ENCODE results near the gene ZNF423. TPM values are rescaled to one million over a fixed set of nuclear protein-coding genes. Genes with fewer than 3 reads are reported as not detected.
"Not testable (repeated sequence)": the region's sequence is repeated elsewhere in the genome, so short reads cannot be mapped to it uniquely, and the experiment has no call there.

ZNF423 gene
- total RNA-seq, 1 donor from 2014 or later = 10.6 TPM

DNA sequence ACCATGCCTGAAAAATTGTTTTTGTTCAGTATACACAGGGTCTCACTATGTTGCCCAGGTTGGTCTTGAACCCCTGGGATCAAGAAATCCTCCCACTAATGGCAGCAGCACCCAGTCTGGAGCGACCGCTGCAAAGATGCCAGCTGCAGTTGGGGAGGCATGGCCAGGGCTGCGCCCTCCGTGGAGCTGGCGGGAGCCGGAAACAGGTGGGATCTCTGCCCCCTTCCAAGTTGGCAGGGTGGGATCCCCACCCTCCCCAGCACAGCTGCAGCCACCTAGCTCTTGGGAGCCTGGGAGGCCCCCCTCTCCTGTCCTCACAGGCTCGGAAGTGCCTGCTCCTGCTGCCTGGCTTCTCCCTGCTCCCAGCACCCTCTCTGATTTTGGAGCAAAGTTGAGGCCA is 176.8 kb downstream of the ZNF423 start:
- no peak overlapping the region for H3K4me3 Mint-ChIP-seq (ENCODE audit: unreplicated experiment)
- H3K27ac ChIP-seq (ENCODE audit: low read depth, low read length) = no peak overlapping the region
- H3K36me3 ChIP-seq (ENCODE audit: insufficient read depth, low read length) = no peaks in the 10 kb centered on the region
- H3K27ac Mint-ChIP-seq (ENCODE audit: unreplicated experiment) = no peak overlapping the region
- DNase-seq (ENCODE audit: low read depth) (no peak), FAIRE-seq (no peak)
- H3K9me3 ChIP-seq (ENCODE audit: insufficient read depth, low read depth, low read length) = no peaks in the 10 kb centered on the region
- peaks cover 2% of the 10 kb centered on the region for H3K36me3 Mint-ChIP-seq (ENCODE audit: low read depth, unreplicated experiment)
- no peaks in the 10 kb centered on the region for H3K79me2 ChIP-seq (ENCODE audit: insufficient read depth, low read length)
- no peak overlapping the region for H2AFZ ChIP-seq (ENCODE audit: low read depth, low read length)
- H3K4me3 ChIP-seq (ENCODE audit: insufficient read depth, low read depth, low read length) = no peak overlapping the region
- no peaks in the 10 kb centered on the region for H3K27me3 ChIP-seq (ENCODE audit: insufficient read depth, low read length)
- no peak overlapping the region for H3K4me2 ChIP-seq (ENCODE audit: low read length)
- no peaks in the 10 kb centered on the region for H4K20me1 ChIP-seq (ENCODE audit: insufficient read depth, low read length)
- H3K4me1 ChIP-seq (ENCODE audit: insufficient read depth, low read length) = no peaks in the 10 kb centered on the region
- peaks cover 7% of the 10 kb centered on the region for H3K9me3 Mint-ChIP-seq (ENCODE audit: unreplicated experiment)
- no peaks in the 10 kb centered on the region for H3K27me3 Mint-ChIP-seq (ENCODE audit: low read depth, unreplicated experiment)
- TF ChIP-seq, protein P1, sequence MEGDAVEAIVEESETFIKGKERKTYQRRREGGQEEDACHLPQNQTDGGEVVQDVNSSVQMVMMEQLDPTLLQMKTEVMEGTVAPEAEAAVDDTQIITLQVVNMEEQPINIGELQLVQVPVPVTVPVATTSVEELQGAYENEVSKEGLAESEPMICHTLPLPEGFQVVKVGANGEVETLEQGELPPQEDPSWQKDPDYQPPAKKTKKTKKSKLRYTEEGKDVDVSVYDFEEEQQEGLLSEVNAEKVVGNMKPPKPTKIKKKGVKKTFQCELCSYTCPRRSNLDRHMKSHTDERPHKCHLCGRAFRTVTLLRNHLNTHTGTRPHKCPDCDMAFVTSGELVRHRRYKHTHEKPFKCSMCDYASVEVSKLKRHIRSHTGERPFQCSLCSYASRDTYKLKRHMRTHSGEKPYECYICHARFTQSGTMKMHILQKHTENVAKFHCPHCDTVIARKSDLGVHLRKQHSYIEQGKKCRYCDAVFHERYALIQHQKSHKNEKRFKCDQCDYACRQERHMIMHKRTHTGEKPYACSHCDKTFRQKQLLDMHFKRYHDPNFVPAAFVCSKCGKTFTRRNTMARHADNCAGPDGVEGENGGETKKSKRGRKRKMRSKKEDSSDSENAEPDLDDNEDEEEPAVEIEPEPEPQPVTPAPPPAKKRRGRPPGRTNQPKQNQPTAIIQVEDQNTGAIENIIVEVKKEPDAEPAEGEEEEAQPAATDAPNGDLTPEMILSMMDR (IDR thresholded peaks at IDR 0.05; ENCODE audit: insufficient read depth, low read depth, low read length) = no peak
- TF ChIP-seq EZH2 (IDR thresholded peaks at IDR 0.05; ENCODE audit: insufficient read depth, low read length) = no peak
- H3K4me1 Mint-ChIP-seq (ENCODE audit: low read depth, unreplicated experiment) = no peaks in the 10 kb centered on the region
- no peak overlapping the region for H3K9ac ChIP-seq (ENCODE audit: low read length)

DNA sequence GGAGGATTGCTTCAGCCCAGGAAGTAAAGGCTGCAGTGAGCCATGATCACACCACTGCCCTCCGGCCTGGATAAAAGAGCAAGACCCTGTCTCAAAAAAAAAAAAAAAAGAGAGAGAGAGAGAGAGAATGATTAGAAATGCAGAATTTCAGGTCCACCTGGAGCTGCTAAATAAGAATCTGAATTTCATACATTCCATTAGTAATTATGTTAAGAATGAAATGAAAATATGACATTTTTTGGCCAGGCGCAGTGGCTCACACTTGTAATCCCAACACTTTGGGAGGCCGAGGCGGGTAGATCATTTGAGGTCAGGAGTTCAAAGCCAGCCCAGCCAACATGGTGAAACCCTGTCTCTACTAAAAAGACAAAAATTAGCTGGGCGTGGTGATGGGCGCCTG is 178.3 kb downstream of the ZNF423 start:
- DNase-seq (ENCODE audit: low read depth) = not testable (repeated sequence)

DNA sequence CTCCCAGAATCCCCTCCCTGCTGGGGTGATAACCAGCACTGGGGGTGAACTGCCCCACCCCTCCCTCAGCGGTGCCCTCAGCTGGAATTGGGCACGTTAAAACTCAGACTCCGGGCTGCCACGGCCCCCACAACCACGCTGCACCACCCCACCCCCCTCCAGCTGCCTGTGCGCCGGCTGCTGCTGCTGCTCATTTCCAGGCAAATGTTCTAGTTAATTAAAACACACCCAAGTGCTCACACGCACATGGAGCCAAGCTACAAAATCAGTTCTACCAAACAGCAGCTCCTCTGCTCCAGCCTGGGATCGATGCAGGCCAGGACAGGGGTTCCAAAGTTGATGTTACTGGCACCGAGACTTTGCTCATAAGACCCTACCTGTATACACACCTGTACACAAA is 180.5 kb downstream of the ZNF423 start:
- H3K27ac Mint-ChIP-seq (ENCODE audit: unreplicated experiment) = no peak overlapping the region
- Histone ChIP-seq H4K20me1 (ENCODE audit: insufficient read depth, low read length) (no peaks in the 10 kb centered on the region), H3K4me1 (ENCODE audit: insufficient read depth, low read length) (no peaks in the 10 kb centered on the region), H3K27ac (ENCODE audit: low read depth, low read length) (no peak overlapping the region), H3K79me2 (ENCODE audit: insufficient read depth, low read length) (no peaks in the 10 kb centered on the region), H2AFZ (ENCODE audit: low read depth, low read length) (no peak overlapping the region), H3K9me3 (ENCODE audit: insufficient read depth, low read depth, low read length) (no peaks in the 10 kb centered on the region), H3K36me3 (ENCODE audit: insufficient read depth, low read length) (no peaks in the 10 kb centered on the region), H3K4me2 (ENCODE audit: low read length) (no peak overlapping the region), H3K27me3 (ENCODE audit: insufficient read depth, low read length) (no peaks in the 10 kb centered on the region), H3K9ac (ENCODE audit: low read length) (no peak overlapping the region), H3K4me3 (ENCODE audit: insufficient read depth, low read depth, low read length) (no peak overlapping the region)
- H3K36me3 Mint-ChIP-seq (ENCODE audit: low read depth, unreplicated experiment) = peaks cover 2% of the 10 kb centered on the region
- no peak overlapping the region for H3K4me3 Mint-ChIP-seq (ENCODE audit: unreplicated experiment)
- FAIRE-seq = no peak
- no peaks in the 10 kb centered on the region for H3K4me1 Mint-ChIP-seq (ENCODE audit: low read depth, unreplicated experiment)
- peaks cover 5% of the 10 kb centered on the region for H3K9me3 Mint-ChIP-seq (ENCODE audit: unreplicated experiment)
- TF ChIP-seq EZH2 (IDR thresholded peaks at IDR 0.05; ENCODE audit: insufficient read depth, low read length) = no peak
- TF ChIP-seq, protein P1 (IDR thresholded peaks at IDR 0.05; ENCODE audit: insufficient read depth, low read depth, low read length) = no peak
- no peaks in the 10 kb centered on the region for H3K27me3 Mint-ChIP-seq (ENCODE audit: low read depth, unreplicated experiment)
- DNase-seq (ENCODE audit: low read depth) = no peak

More for the DNA sequence above, 178.3 kb downstream of the ZNF423 start:
- H3K9me3 ChIP-seq (ENCODE audit: insufficient read depth, low read depth, low read length); H3K4me3 ChIP-seq (ENCODE audit: insufficient read depth, low read depth, low read length); H2AFZ ChIP-seq (ENCODE audit: low read depth, low read length); H3K9ac ChIP-seq (ENCODE audit: low read length); H3K9me3 Mint-ChIP-seq (ENCODE audit: unreplicated experiment); H3K27ac Mint-ChIP-seq (ENCODE audit: unreplicated experiment); H3K4me1 Mint-ChIP-seq (ENCODE audit: low read depth, unreplicated experiment); H3K4me2 ChIP-seq (ENCODE audit: low read length); H3K27me3 ChIP-seq (ENCODE audit: insufficient read depth, low read length); H3K36me3 ChIP-seq (ENCODE audit: insufficient read depth, low read length); H3K4me1 ChIP-seq (ENCODE audit: insufficient read depth, low read length); H3K79me2 ChIP-seq (ENCODE audit: insufficient read depth, low read length); H3K27ac ChIP-seq (ENCODE audit: low read depth, low read length); H4K20me1 ChIP-seq (ENCODE audit: insufficient read depth, low read length); H3K4me3 Mint-ChIP-seq (ENCODE audit: unreplicated experiment); H3K36me3 Mint-ChIP-seq (ENCODE audit: low read depth, unreplicated experiment); H3K27me3 Mint-ChIP-seq (ENCODE audit: low read depth, unreplicated experiment); FAIRE-seq: not testable (repeated sequence)

Measured in astrocyte (in vitro differentiated cells and primary cell).